ENCODE data around the gene SMYD4. TPM values are rescaled to one million over a fixed set of nuclear protein-coding genes. Genes with fewer than 3 reads are reported as not detected.
"Not testable (repeated sequence)": the region's sequence is repeated elsewhere in the genome, so short reads cannot be mapped to it uniquely, and the experiment has no call there.

Gene SMYD4
- total RNA-seq, 1 experiment from 2014 or later = 23.3 TPM

GRCh38 chr17:1744551-1745512, 84.9 kb downstream of the SMYD4 start:
- intact Hi-C loops (cut with micrococcal nuclease; ENCODE audit: unreplicated experiment) = no loop called here
- no TSS peak for BruUV-seq (replicated peaks)
- H3K9me3 ChIP-seq (ENCODE audit: insufficient read depth, low read depth) = no peaks in the 10 kb centered on the region
- no peaks in the 10 kb centered on the region for H3K79me2 ChIP-seq (ENCODE audit: low read depth)
- peaks cover 6% of the 10 kb centered on the region; the same call in 1 of the 2 replicates for H3F3A ChIP-seq (ENCODE audit: insufficient read depth, low read depth)
- POLR2A ChIA-PET (ENCODE audit: unreplicated experiment) = no interaction called here
- no peaks in the 10 kb centered on the region for H3K9me2 ChIP-seq (ENCODE audit: insufficient read depth)
- peaks cover 5% of the 10 kb centered on the region; the same call in 1 of the 2 replicates for H3K4me1 ChIP-seq (replicated peaks; ENCODE audit: insufficient read depth)
- no peak for DNase-seq
- no peaks in the 10 kb centered on the region for H4K20me1 ChIP-seq (ENCODE audit: insufficient read depth)
- CTCF ChIA-PET = no interaction called here
- H3K36me3 ChIP-seq (ENCODE audit: low read depth) = no peaks in the 10 kb centered on the region
- no peak overlapping the region for H3K4me3 ChIP-seq
- no peak overlapping the region for H2AFZ ChIP-seq
- H3K27ac ChIP-seq = no peak overlapping the region
- TF ChIP-seq EZH2 (IDR thresholded peaks at IDR 0.05; ENCODE audit: low read depth) (no peak), CTCF (conservative IDR thresholded peaks at IDR 0.05) (no peak)
- H3K27me3 ChIP-seq (ENCODE audit: insufficient read depth, low read depth) = no peaks in the 10 kb centered on the region; the same call in 1 of the 2 replicates
- no peak overlapping the region for H3K4me2 ChIP-seq

- intact Hi-C loops (cut with micrococcal nuclease; ENCODE audit: unreplicated experiment) = no loop called here
- Histone ChIP-seq H3K4me2 (no peak overlapping the region), H3K79me2 (ENCODE audit: low read depth) (no peaks in the 10 kb centered on the region), H3K9me3 (ENCODE audit: insufficient read depth, low read depth) (no peaks in the 10 kb centered on the region), H3F3A (ENCODE audit: insufficient read depth, low read depth) (no peaks in the 10 kb centered on the region; the same call in 1 of the 2 replicates), H3K4me1 (replicated peaks; ENCODE audit: insufficient read depth) (no peaks in the 10 kb centered on the region), H3K9me2 (ENCODE audit: insufficient read depth) (no peaks in the 10 kb centered on the region), H3K36me3 (ENCODE audit: low read depth) (no peaks in the 10 kb centered on the region), H3K27ac (no peak overlapping the region), H2AFZ (no peak overlapping the region), H3K27me3 (ENCODE audit: insufficient read depth, low read depth) (no peaks in the 10 kb centered on the region; the same call in 1 of the 2 replicates), H4K20me1 (ENCODE audit: insufficient read depth) (no peaks in the 10 kb centered on the region), H3K4me3 (no peak overlapping the region)
- BruUV-seq (replicated peaks) = no TSS peak
- POLR2A ChIA-PET (ENCODE audit: unreplicated experiment) = no interaction called here
- DNase-seq = no peak
- CTCF ChIA-PET = no interaction called here
- TF ChIP-seq CTCF (conservative IDR thresholded peaks at IDR 0.05) (no peak), EZH2 (IDR thresholded peaks at IDR 0.05; ENCODE audit: low read depth) (no peak)
Observed at GRCh38 chr17:1743088-1743439, 86.6 kb downstream of the SMYD4 start.

GRCh38 chr17:1742371-1743087, 87.2 kb downstream of the SMYD4 start, which contains the start of gene SERPINF2:
SERPINF2 (plus strand) TSS chr17:1742871; CDS start chr17:1744996, 2,125 bp downstream.
- no peaks in the 10 kb centered on the region for H3K36me3 ChIP-seq (ENCODE audit: low read depth)
- H3K27me3 ChIP-seq (ENCODE audit: insufficient read depth, low read depth) = no peaks in the 10 kb centered on the region; the same call in 1 of the 2 replicates
- POLR2A ChIA-PET (ENCODE audit: unreplicated experiment) = no interaction called here
- TF ChIP-seq EZH2 (IDR thresholded peaks at IDR 0.05; ENCODE audit: low read depth) (no peak), CTCF (conservative IDR thresholded peaks at IDR 0.05) (no peak)
- no peaks in the 10 kb centered on the region for H3K9me3 ChIP-seq (ENCODE audit: insufficient read depth, low read depth)
- intact Hi-C loops (cut with micrococcal nuclease; ENCODE audit: unreplicated experiment) = no loop called here
- no peak within 1 kb of the TSS for H2AFZ ChIP-seq
- H3K4me2 ChIP-seq = no peak within 1 kb of the TSS
- H3K79me2 ChIP-seq (ENCODE audit: low read depth) = no peaks in the 10 kb centered on the region
- BruUV-seq (replicated peaks) = no TSS peak
- H3K4me1 ChIP-seq (replicated peaks; ENCODE audit: insufficient read depth) = no peaks in the 10 kb centered on the region
- H3K4me3 ChIP-seq = no peak within 1 kb of the TSS
- CTCF ChIA-PET = no interaction called here
- H3K27ac ChIP-seq = no peak within 1 kb of the TSS
- no peaks in the 10 kb centered on the region for H3F3A ChIP-seq (ENCODE audit: insufficient read depth, low read depth)
- no peaks in the 10 kb centered on the region for H4K20me1 ChIP-seq (ENCODE audit: insufficient read depth)
- DNase-seq = no peak
- H3K9me2 ChIP-seq (ENCODE audit: insufficient read depth) = no peaks in the 10 kb centered on the region

GRCh38 chr17:1741899-1742298, 87.8 kb downstream of the SMYD4 start:
- H3K36me3 ChIP-seq (ENCODE audit: low read depth); BruUV-seq (replicated peaks); H3K27ac ChIP-seq; H3K9me3 ChIP-seq (ENCODE audit: insufficient read depth, low read depth); DNase-seq; CTCF ChIA-PET; H4K20me1 ChIP-seq (ENCODE audit: insufficient read depth); H3K4me2 ChIP-seq; H3K27me3 ChIP-seq (ENCODE audit: insufficient read depth, low read depth); H3K9me2 ChIP-seq (ENCODE audit: insufficient read depth); H2AFZ ChIP-seq; H3K4me3 ChIP-seq; intact Hi-C loops (cut with micrococcal nuclease; ENCODE audit: unreplicated experiment); H3K4me1 ChIP-seq (replicated peaks; ENCODE audit: insufficient read depth); H3K79me2 ChIP-seq (ENCODE audit: low read depth); H3F3A ChIP-seq (ENCODE audit: insufficient read depth, low read depth); POLR2A ChIA-PET (ENCODE audit: unreplicated experiment): not testable (repeated sequence)

Data from PC-9 (cell line).